ENCODE data around the gene CD63.

Gene CD63

DNA sequence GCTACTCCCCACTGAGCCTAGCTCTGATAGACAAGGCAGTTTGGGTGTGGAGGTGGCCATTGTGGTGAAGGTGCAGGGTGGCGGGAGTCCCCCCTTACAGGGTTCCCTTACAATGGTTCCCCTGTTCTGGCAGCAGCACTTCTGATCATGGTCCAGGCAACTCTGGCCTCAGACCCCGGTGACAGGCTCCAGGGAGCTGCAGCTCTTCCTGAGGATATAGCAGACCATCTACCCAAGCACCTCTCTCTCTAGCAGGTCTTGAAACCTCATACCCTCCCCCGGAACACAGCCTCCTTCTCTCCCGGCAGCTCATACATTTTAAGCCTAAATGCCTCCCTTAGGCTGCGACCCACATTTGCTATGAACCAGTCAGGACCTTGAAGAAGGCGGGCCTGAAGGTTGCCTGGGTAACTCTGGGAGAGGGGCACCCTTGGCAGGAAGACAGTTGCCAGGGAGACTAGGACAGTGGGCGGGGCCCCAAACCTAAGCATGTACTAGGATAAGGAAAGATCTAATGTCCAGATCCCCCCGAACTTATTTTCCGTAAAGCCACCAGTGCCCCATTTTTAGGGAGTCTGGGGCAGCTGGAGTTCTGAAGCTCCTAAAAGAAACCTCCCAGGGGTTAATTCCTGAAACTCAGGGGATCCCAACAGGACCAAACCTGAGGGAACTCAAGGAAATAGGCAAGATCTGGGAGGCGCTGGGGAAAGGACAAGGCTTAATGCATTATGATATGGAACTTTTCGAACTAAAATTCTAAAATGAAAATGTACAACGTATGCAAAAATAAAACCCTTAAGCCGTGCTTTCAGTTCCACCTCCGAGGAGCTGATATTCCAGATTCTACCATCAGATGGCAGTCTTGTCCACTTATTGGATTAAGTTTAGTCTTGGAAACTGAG, 9.6 kb upstream of the CD63 start:
- Histone ChIP-seq H3K4me3 (ENCODE audit: low read depth, low read length, poor library complexity, severe bottlenecking) (peak overlapping the region; percentile 63), H3K9me3 (ENCODE audit: low read length) (no peaks in the 10 kb centered on the region), H3K79me2 (ENCODE audit: insufficient read depth, low read length) (no peaks in the 10 kb centered on the region), H3K4me2 (ENCODE audit: low read length) (peak overlapping the region; percentile 89), H3K27me3 (ENCODE audit: insufficient read depth, low read length) (no peaks in the 10 kb centered on the region; the same call in 1 of the 2 replicates), H2AFZ (ENCODE audit: low read length) (peak overlapping the region; percentile 4; the same call in 1 of the 2 replicates), H4K20me1 (ENCODE audit: insufficient read depth, low read length) (no peaks in the 10 kb centered on the region), H3K36me3 (ENCODE audit: insufficient read depth, low read length) (no peaks in the 10 kb centered on the region), H3F3A (ENCODE audit: insufficient read depth, low read length) (no peaks in the 10 kb centered on the region), H3K4me1 (ENCODE audit: insufficient read depth, low read length, severe bottlenecking) (peaks cover 18% of the 10 kb centered on the region), H3K9me2 (ENCODE audit: low read depth, low read length) (no peaks in the 10 kb centered on the region), H3K27ac (ENCODE audit: low read depth, low read length, poor library complexity, severe bottlenecking) (peak overlapping the region; percentile 43), H3K9ac (ENCODE audit: low read length) (peak overlapping the region; percentile 53; the same call in 1 of the 2 replicates)
- TF ChIP-seq, protein P1, sequence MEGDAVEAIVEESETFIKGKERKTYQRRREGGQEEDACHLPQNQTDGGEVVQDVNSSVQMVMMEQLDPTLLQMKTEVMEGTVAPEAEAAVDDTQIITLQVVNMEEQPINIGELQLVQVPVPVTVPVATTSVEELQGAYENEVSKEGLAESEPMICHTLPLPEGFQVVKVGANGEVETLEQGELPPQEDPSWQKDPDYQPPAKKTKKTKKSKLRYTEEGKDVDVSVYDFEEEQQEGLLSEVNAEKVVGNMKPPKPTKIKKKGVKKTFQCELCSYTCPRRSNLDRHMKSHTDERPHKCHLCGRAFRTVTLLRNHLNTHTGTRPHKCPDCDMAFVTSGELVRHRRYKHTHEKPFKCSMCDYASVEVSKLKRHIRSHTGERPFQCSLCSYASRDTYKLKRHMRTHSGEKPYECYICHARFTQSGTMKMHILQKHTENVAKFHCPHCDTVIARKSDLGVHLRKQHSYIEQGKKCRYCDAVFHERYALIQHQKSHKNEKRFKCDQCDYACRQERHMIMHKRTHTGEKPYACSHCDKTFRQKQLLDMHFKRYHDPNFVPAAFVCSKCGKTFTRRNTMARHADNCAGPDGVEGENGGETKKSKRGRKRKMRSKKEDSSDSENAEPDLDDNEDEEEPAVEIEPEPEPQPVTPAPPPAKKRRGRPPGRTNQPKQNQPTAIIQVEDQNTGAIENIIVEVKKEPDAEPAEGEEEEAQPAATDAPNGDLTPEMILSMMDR (IDR thresholded peaks at IDR 0.05; ENCODE audit: low read length) = peak; percentile 89
- no peak for TF ChIP-seq EZH2 (IDR thresholded peaks at IDR 0.05; ENCODE audit: borderline replicate concordance, low read length)

DNA sequence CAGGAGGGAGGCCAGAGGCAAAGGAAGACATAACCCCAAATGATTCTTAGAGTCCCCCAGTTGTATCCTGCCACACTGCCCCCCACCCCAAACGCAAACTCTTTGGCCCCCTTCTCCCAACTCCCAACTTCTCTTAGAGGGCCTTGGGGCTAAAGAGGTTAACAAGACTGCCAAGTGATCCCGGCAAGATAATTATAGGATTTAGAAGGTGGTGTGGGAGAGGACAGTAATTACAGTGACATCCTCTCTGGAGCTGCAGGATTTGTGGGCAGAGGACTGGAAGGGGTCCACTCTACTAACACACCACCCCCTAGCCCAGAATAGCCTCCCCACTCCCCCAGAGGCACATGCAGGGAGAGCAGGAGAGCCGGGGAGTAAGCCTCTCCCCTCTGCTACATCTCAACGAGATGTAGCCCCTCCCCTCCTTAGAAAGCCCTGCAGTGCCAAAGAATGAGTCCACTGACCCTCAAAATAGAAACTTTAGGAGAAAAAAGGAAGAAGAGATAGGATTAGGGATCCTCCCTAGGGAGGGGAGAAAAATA, 8.8 kb upstream of the CD63 start:
- no peaks in the 10 kb centered on the region; the same call in 1 of the 2 replicates for H3K27me3 ChIP-seq (ENCODE audit: insufficient read depth, low read length)
- H2AFZ ChIP-seq (ENCODE audit: low read length) = peak overlapping the region; percentile 4; the same call in 1 of the 2 replicates
- H3K4me3 ChIP-seq (ENCODE audit: low read depth, low read length, poor library complexity, severe bottlenecking) = peak overlapping the region; percentile 63
- no peaks in the 10 kb centered on the region for H3K36me3 ChIP-seq (ENCODE audit: insufficient read depth, low read length)
- H4K20me1 ChIP-seq (ENCODE audit: insufficient read depth, low read length) = no peaks in the 10 kb centered on the region
- no peaks in the 10 kb centered on the region for H3F3A ChIP-seq (ENCODE audit: insufficient read depth, low read length)
- peaks cover 16% of the 10 kb centered on the region for H3K4me1 ChIP-seq (ENCODE audit: insufficient read depth, low read length, severe bottlenecking)
- H3K79me2 ChIP-seq (ENCODE audit: insufficient read depth, low read length) = no peaks in the 10 kb centered on the region
- TF ChIP-seq EZH2 (IDR thresholded peaks at IDR 0.05; ENCODE audit: borderline replicate concordance, low read length) = no peak
- TF ChIP-seq, protein P1 (IDR thresholded peaks at IDR 0.05; ENCODE audit: low read length) = no peak
- H3K27ac ChIP-seq (ENCODE audit: low read depth, low read length, poor library complexity, severe bottlenecking) = peak overlapping the region; percentile 43
- H3K9me3 ChIP-seq (ENCODE audit: low read length) = no peaks in the 10 kb centered on the region
- H3K9ac ChIP-seq (ENCODE audit: low read length) = peak overlapping the region; percentile 42; the same call in 1 of the 2 replicates
- peak overlapping the region; percentile 89 for H3K4me2 ChIP-seq (ENCODE audit: low read length)
- H3K9me2 ChIP-seq (ENCODE audit: low read depth, low read length) = no peaks in the 10 kb centered on the region

DNA sequence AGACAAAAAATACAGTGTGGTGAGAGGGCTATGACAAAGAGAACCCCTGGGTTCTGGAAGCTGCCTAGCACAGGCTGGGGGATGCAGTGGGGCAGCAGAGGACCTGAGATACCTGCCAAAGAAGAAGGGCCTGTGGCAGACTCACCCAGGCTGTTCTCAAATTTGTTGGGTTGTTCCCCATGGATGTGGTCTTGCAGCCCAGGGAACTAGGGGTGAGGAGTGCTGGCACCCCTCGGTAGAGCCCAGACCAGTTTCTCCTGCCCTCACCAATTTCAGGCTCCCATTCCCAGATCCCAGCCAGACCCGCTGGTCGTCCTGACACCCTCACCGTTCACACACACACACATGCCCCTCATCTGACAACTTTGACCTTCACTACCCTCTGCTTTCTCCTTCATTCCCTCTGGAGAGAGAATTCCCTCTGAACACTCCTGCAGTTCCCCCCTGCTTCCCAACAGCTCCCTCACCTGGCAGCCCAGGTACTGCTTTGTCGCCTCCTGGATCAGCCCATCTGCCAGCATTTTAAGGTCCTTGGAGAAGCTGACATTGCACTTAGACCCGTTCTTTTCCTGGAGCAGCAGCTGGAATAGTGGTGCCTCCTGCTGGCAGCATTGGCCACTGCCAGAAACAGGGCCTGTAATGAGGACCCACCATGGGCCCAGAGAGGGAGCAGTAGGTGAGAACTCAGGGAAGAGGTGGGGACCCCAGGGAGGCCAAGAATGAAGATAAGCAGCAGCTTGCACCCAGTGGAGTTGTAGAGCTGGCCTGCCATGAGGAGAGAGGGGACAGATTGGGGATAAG, 8.2 kb upstream of the CD63 start:
- no peak overlapping the region for H2AFZ ChIP-seq (ENCODE audit: low read length)
- H3K4me2 ChIP-seq (ENCODE audit: low read length) = no peak overlapping the region
- H3K4me3 ChIP-seq (ENCODE audit: low read depth, low read length, poor library complexity, severe bottlenecking) = no peak overlapping the region
- no peaks in the 10 kb centered on the region for H4K20me1 ChIP-seq (ENCODE audit: insufficient read depth, low read length)
- H3K9me3 ChIP-seq (ENCODE audit: low read length) = no peaks in the 10 kb centered on the region
- H3K9me2 ChIP-seq (ENCODE audit: low read depth, low read length) = no peaks in the 10 kb centered on the region
- H3K4me1 ChIP-seq (ENCODE audit: insufficient read depth, low read length, severe bottlenecking) = peaks cover 14% of the 10 kb centered on the region
- no peaks in the 10 kb centered on the region for H3K36me3 ChIP-seq (ENCODE audit: insufficient read depth, low read length)
- no peaks in the 10 kb centered on the region for H3K79me2 ChIP-seq (ENCODE audit: insufficient read depth, low read length)
- H3F3A ChIP-seq (ENCODE audit: insufficient read depth, low read length) = no peaks in the 10 kb centered on the region
- H3K9ac ChIP-seq (ENCODE audit: low read length) = no peak overlapping the region
- H3K27ac ChIP-seq (ENCODE audit: low read depth, low read length, poor library complexity, severe bottlenecking) = no peak overlapping the region
- H3K27me3 ChIP-seq (ENCODE audit: insufficient read depth, low read length) = no peaks in the 10 kb centered on the region; the same call in 1 of the 2 replicates
- TF ChIP-seq EZH2 (IDR thresholded peaks at IDR 0.05; ENCODE audit: borderline replicate concordance, low read length) = no peak
- TF ChIP-seq, protein P1 (IDR thresholded peaks at IDR 0.05; ENCODE audit: low read length) = peak; percentile 94
